HepG2 (cell line): ENCODE results near the gene EMC9. TPM values are rescaled to one million over a fixed set of nuclear protein-coding genes. Genes with fewer than 3 reads are reported as not detected.

Experiments
- ASH2L ChIP-seq: fragments of 300-600, 200-600 bp; sonication (generic); IDR thresholded peaks from 2 replicates; pipeline ENCODE4 v1.7.0; 2017; ENCODE audit warnings: low read depth, mild to moderate bottlenecking, moderate library complexity, mixed read lengths, low read length; ENCODE audit not compliant: insufficient read length
- DZIP1 ChIP-seq: sonication (generic); formaldehyde crosslinking; IDR thresholded peaks from 2 replicates; pipeline ENCODE4 v1.5.0; 2020; ENCODE audit warnings: mild to moderate bottlenecking, missing genetic modification reagents
- FOXK1 ChIP-seq: sonication (generic); formaldehyde crosslinking; IDR thresholded peaks from 2 replicates; pipeline ENCODE4 v1.4.0; 2020; ENCODE audit warnings: low read depth, missing genetic modification reagents, borderline replicate concordance
- PLSCR1 ChIP-seq: sonication (generic); formaldehyde crosslinking; IDR thresholded peaks from 2 replicates; pipeline ENCODE4 v1.5.0; 2020; ENCODE audit warnings: missing genetic modification reagents, mild to moderate bottlenecking, borderline replicate concordance
- PPARG ChIP-seq: conservative IDR thresholded peaks from 2 replicates; pipeline ENCODE4 v1.6.1; 2016; ENCODE audit warnings: missing biosample characterization, missing genetic modification reagents
- RFXAP ChIP-seq: sonication (generic); formaldehyde crosslinking; IDR thresholded peaks from 2 replicates; pipeline ENCODE4 v1.4.0; 2020; ENCODE audit warnings: missing genetic modification reagents, borderline replicate concordance
- SMYD3 ChIP-seq: sonication (generic); formaldehyde crosslinking; IDR thresholded peaks from 2 replicates; pipeline ENCODE4 v1.8.1; 2023; ENCODE audit warnings: mild to moderate bottlenecking, missing genetic modification reagents
- ZNF484 ChIP-seq: sonication (generic); formaldehyde crosslinking; IDR thresholded peaks from 2 replicates; pipeline ENCODE4 v1.5.1; 2020; ENCODE audit warnings: mild to moderate bottlenecking, low read depth, missing genetic modification reagents, borderline replicate concordance
- ZNF569 ChIP-seq: sonication (generic); formaldehyde crosslinking; IDR thresholded peaks from 2 replicates; pipeline ENCODE4 v1.5.0; 2020; ENCODE audit warnings: mild to moderate bottlenecking, missing genetic modification reagents, moderate library complexity, borderline replicate concordance
- ZNF713 ChIP-seq: sonication (generic); formaldehyde crosslinking; IDR thresholded peaks from 2 replicates; pipeline ENCODE4 v1.4.0; 2020; ENCODE audit warnings: mild to moderate bottlenecking, missing genetic modification reagents
- ZNF776 ChIP-seq: sonication (generic); formaldehyde crosslinking; IDR thresholded peaks from 2 replicates; pipeline ENCODE4 v1.4.0; 2020; ENCODE audit warnings: mild to moderate bottlenecking, missing genetic modification reagents
- ZSCAN22 ChIP-seq: sonication (generic); formaldehyde crosslinking; IDR thresholded peaks from 2 replicates; pipeline ENCODE4 v1.4.0; 2020; ENCODE audit warnings: mild to moderate bottlenecking, missing genetic modification reagents
- ZZZ3 ChIP-seq: sonication (generic); formaldehyde crosslinking; IDR thresholded peaks from 2 replicates; pipeline ENCODE4 v1.4.0; 2020; ENCODE audit warnings: missing genetic modification reagents, mild to moderate bottlenecking, borderline replicate concordance
- polyA plus RNA-seq, 8 experiments: library from polyadenylated mRNA; depleted of rRNA in 3 of 8; stranded (reverse) in 7 of 8; unstranded in 1 of 8; fragments of >200 nt; fragmentation: Illumina TruSeq in 4 of 8; extraction: Trizol in 4 of 8; gene quantifications; 2 replicates each; pipeline versions ENCODE4 v1.2.1 to v1.2.3, GENCODE V29; 2011 to 2016; ENCODE audit warnings: low read depth in 4 of 8, missing spikeins in 1 of 8, mixed read lengths in 1 of 8; ENCODE audit not compliant: insufficient read depth in 1 of 8
- total RNA-seq, 5 experiments: library from RNA; depleted of rRNA; stranded (reverse); fragments of >200 nt; fragmentation: Illumina TruSeq; extraction: Trizol; gene quantifications; 2 replicates each; pipeline ENCODE4 v1.2.3, GENCODE V29; 2016; ENCODE audit warnings: low read depth in 1 of 5
- TF ChIP-seq, protein P1 (sequence below): sonication (generic); formaldehyde crosslinking; IDR thresholded peaks from 2 replicates; pipeline ENCODE4 v1.5.0; 2020; ENCODE audit warnings: mild to moderate bottlenecking, missing genetic modification reagents, borderline replicate concordance
- TF ChIP-seq, protein P2 (sequence below): sonication (generic); formaldehyde crosslinking; IDR thresholded peaks from 2 replicates; pipeline ENCODE4 v1.4.0; 2020; ENCODE audit warnings: missing genetic modification reagents

The EMC9 gene
- total and polyA plus RNA-seq, 2 of the 13 experiments (the other 11 are each of a cell fraction or from before 2014, with no cell fraction given), result 60.5 to 78.7 TPM

- TF ChIP-seq PLSCR1 (CRISPR knock-in tag) (no peak), ZNF484 (CRISPR knock-in tag) (no peak), DZIP1 (no peak), RFXAP (CRISPR knock-in tag) (no peak), ZNF776 (CRISPR knock-in tag) (0 out of 2 replicates have a peak, but pooled peaks have one; percentile 31), ZNF569 (CRISPR knock-in tag) (no peak), PPARG (CRISPR knock-in tag) (no peak), ZNF713 (CRISPR knock-in tag) (no peak), ASH2L (no peak), ZSCAN22 (CRISPR knock-in tag) (no peak), ZZZ3 (no peak), SMYD3 (CRISPR knock-in tag) (no peak), FOXK1 (CRISPR knock-in tag) (0 out of 2 replicates have a peak, but pooled peaks have one; percentile 12)
- TF ChIP-seq, protein P1, sequence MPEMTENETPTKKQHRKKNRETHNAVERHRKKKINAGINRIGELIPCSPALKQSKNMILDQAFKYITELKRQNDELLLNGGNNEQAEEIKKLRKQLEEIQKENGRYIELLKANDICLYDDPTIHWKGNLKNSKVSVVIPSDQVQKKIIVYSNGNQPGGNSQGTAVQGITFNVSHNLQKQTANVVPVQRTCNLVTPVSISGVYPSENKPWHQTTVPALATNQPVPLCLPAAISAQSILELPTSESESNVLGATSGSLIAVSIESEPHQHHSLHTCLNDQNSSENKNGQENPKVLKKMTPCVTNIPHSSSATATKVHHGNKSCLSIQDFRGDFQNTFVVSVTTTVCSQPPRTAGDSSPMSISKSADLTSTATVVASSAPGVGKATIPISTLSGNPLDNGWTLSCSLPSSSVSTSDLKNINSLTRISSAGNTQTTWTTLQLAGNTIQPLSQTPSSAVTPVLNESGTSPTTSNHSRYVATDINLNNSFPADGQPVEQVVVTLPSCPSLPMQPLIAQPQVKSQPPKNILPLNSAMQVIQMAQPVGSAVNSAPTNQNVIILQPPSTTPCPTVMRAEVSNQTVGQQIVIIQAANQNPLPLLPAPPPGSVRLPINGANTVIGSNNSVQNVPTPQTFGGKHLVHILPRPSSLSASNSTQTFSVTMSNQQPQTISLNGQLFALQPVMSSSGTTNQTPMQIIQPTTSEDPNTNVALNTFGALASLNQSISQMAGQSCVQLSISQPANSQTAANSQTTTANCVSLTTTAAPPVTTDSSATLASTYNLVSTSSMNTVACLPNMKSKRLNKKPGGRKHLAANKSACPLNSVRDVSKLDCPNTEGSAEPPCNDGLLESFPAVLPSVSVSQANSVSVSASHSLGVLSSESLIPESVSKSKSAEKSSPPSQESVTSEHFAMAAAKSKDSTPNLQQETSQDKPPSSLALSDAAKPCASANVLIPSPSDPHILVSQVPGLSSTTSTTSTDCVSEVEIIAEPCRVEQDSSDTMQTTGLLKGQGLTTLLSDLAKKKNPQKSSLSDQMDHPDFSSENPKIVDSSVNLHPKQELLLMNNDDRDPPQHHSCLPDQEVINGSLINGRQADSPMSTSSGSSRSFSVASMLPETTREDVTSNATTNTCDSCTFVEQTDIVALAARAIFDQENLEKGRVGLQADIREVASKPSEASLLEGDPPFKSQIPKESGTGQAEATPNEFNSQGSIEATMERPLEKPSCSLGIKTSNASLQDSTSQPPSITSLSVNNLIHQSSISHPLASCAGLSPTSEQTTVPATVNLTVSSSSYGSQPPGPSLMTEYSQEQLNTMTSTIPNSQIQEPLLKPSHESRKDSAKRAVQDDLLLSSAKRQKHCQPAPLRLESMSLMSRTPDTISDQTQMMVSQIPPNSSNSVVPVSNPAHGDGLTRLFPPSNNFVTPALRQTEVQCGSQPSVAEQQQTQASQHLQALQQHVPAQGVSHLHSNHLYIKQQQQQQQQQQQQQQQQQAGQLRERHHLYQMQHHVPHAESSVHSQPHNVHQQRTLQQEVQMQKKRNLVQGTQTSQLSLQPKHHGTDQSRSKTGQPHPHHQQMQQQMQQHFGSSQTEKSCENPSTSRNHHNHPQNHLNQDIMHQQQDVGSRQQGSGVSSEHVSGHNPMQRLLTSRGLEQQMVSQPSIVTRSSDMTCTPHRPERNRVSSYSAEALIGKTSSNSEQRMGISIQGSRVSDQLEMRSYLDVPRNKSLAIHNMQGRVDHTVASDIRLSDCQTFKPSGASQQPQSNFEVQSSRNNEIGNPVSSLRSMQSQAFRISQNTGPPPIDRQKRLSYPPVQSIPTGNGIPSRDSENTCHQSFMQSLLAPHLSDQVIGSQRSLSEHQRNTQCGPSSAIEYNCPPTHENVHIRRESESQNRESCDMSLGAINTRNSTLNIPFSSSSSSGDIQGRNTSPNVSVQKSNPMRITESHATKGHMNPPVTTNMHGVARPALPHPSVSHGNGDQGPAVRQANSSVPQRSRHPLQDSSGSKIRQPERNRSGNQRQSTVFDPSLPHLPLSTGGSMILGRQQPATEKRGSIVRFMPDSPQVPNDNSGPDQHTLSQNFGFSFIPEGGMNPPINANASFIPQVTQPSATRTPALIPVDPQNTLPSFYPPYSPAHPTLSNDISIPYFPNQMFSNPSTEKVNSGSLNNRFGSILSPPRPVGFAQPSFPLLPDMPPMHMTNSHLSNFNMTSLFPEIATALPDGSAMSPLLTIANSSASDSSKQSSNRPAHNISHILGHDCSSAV (CRISPR knock-in tag), result 0 out of 2 replicates have a peak, but pooled peaks have one; percentile 43
- TF ChIP-seq, protein P2, sequence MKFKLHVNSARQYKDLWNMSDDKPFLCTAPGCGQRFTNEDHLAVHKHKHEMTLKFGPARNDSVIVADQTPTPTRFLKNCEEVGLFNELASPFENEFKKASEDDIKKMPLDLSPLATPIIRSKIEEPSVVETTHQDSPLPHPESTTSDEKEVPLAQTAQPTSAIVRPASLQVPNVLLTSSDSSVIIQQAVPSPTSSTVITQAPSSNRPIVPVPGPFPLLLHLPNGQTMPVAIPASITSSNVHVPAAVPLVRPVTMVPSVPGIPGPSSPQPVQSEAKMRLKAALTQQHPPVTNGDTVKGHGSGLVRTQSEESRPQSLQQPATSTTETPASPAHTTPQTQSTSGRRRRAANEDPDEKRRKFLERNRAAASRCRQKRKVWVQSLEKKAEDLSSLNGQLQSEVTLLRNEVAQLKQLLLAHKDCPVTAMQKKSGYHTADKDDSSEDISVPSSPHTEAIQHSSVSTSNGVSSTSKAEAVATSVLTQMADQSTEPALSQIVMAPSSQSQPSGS (CRISPR knock-in tag), result peak; percentile 30; the same call in 1 of the 2 replicates
Measured at GRCh38 chr14:24100197-24100981, 41.0 kb downstream of the EMC9 start (continued).
